ENCODE data around the gene DNAL4. TPM values are rescaled to one million over a fixed set of nuclear protein-coding genes. Genes with fewer than 3 reads are reported as not detected.
A peak's percentile ranks its signal among the peaks of the same experiment; 100 is the strongest.

Gene DNAL4
- polyA plus RNA-seq, 1 experiment, result 12.6 TPM

DNA sequence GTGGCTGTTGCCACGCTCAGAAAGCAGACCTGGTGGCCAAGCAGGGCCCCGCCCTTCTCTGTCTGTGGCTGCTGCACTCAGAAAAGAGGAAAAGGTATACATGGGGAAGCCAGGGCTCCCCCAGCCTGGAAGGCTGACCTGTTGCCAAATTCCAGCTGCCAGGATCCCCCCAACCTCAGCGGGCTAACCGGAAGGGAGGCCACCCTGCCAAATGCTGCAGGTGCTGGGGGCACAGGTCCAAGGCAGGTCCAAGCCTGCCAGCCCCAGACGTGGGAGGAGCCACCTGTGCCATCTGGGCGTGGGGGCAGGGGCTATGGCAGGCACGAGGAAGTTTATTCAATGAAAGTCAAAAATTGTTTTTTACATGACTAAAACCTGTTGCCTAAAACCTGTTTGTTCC lies 47.3 kb upstream of the DNAL4 start:
- Histone ChIP-seq H3K27me3 (ENCODE audit: control insufficient read depth, insufficient read depth, low read length) (peaks cover 27% of the 10 kb centered on the region), H3K4me3 (ENCODE audit: low read depth, low read length) (no peak overlapping the region), H3K9me3 (ENCODE audit: control insufficient read depth, insufficient read depth, low read length) (no peaks in the 10 kb centered on the region), H3K27ac (ENCODE audit: low read depth, low read length) (no peak overlapping the region)
- POLR2A ChIA-PET, result no interaction called here
- no peak for DNase-seq (ENCODE audit: low read depth, low spot score)
- CTCF ChIA-PET, result interaction anchor here (2.2 to 3.9 kb wide), 2 partner anchors 28 to 72 kb away, joined by 9 to 38 read pairs; no protein-coding TSS in a partner anchor
- TF ChIP-seq, protein P1, sequence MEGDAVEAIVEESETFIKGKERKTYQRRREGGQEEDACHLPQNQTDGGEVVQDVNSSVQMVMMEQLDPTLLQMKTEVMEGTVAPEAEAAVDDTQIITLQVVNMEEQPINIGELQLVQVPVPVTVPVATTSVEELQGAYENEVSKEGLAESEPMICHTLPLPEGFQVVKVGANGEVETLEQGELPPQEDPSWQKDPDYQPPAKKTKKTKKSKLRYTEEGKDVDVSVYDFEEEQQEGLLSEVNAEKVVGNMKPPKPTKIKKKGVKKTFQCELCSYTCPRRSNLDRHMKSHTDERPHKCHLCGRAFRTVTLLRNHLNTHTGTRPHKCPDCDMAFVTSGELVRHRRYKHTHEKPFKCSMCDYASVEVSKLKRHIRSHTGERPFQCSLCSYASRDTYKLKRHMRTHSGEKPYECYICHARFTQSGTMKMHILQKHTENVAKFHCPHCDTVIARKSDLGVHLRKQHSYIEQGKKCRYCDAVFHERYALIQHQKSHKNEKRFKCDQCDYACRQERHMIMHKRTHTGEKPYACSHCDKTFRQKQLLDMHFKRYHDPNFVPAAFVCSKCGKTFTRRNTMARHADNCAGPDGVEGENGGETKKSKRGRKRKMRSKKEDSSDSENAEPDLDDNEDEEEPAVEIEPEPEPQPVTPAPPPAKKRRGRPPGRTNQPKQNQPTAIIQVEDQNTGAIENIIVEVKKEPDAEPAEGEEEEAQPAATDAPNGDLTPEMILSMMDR (IDR thresholded peaks at IDR 0.05; ENCODE audit: low read depth, low read length), result no peak

DNA sequence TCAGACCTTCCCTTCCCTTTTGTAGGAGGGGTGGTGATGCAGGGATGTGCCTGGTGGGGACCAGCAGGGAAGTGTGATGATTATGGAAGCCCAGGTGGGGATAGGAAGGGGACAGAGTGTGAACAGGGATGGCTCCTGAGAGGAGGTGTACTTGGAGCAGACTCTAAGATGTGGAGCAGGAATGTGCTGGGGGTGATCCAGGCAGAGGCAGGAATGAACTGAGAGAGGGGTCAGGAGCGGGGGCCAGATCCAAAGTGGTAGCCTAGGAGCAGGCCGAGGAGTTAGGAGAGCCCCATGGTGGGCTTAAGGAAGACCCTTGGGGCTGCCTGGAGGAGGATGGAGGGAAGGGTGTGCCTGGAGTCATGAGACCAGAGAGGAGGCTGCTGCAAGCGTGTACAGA lies 46.2 kb upstream of the DNAL4 start:
- Histone ChIP-seq H3K27ac (ENCODE audit: low read depth, low read length) (no peak overlapping the region), H3K27me3 (ENCODE audit: control insufficient read depth, insufficient read depth, low read length) (peaks cover 27% of the 10 kb centered on the region), H3K4me3 (ENCODE audit: low read depth, low read length) (no peak overlapping the region), H3K9me3 (ENCODE audit: control insufficient read depth, insufficient read depth, low read length) (no peaks in the 10 kb centered on the region)
- POLR2A ChIA-PET, result no interaction called here
- CTCF ChIA-PET, result no interaction called here
- TF ChIP-seq, protein P1 (IDR thresholded peaks at IDR 0.05; ENCODE audit: low read depth, low read length), result no peak
- no peak for DNase-seq (ENCODE audit: low read depth, low spot score)

DNA sequence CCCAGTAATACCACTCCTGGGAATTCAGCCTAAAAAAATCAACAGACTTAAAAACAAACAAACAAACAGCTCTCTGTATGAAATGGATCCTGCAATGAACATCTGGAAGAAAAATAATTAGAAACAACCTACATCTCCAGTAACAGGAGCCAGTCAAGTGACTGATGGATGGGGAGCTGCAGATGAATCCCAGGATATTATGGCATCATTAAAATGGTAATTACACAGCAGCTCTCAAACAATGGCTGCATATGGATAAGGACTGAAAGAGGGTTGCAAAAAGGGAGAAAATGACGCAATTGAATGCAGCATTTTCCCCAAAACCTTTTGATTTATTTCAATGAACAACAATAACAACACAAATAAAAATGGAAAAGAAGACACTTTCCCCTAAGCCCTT lies 45.7 kb upstream of the DNAL4 start:
- ChIA-PET POLR2A (interaction anchor here (0.6 to 0.7 kb wide), 2 partner anchors 37 to 573 kb away, joined by 3 to 5 read pairs; no protein-coding TSS in a partner anchor), CTCF (no interaction called here)
- DNase-seq (ENCODE audit: low read depth, low spot score), result no peak
- H3K9me3 ChIP-seq (ENCODE audit: control insufficient read depth, insufficient read depth, low read length), result no peaks in the 10 kb centered on the region
- no peak overlapping the region for H3K27ac ChIP-seq (ENCODE audit: low read depth, low read length)
- H3K27me3 ChIP-seq (ENCODE audit: control insufficient read depth, insufficient read depth, low read length), result peaks cover 26% of the 10 kb centered on the region
- H3K4me3 ChIP-seq (ENCODE audit: low read depth, low read length), result no peak overlapping the region
- TF ChIP-seq, protein P1 (IDR thresholded peaks at IDR 0.05; ENCODE audit: low read depth, low read length), result no peak

DNA sequence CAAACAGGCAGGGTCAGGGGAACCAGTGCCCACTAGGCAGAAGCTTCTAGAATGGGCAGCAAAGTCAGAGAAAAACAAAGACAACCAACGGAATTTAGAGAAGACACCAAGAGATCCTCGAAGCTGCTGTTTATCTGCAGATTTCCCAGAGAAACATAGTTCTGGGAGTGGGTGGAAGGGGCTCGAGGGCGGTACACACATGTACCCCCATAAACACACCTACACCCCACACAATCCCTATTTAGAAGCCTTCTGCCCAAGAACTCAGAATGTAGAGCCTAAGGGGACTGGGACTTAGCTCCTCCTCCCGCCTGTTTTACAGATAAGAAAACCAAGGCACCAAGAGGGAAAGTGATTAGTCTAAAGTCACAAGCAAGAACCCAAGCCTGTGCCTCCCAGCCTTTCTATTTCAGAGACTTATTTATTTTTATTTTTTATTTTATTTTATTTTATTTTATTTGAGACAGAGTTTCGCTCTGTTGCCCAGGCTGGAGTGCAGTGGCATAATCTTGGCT lies 43.5 kb upstream of the DNAL4 start:
- POLR2A ChIA-PET, result no interaction called here
- peaks cover 16% of the 10 kb centered on the region for H3K27me3 ChIP-seq (ENCODE audit: control insufficient read depth, insufficient read depth, low read length)
- H3K27ac ChIP-seq (ENCODE audit: low read depth, low read length), result no peak overlapping the region
- no peak for DNase-seq (ENCODE audit: low read depth, low spot score)
- no peak overlapping the region for H3K4me3 ChIP-seq (ENCODE audit: low read depth, low read length)
- no peaks in the 10 kb centered on the region for H3K9me3 ChIP-seq (ENCODE audit: control insufficient read depth, insufficient read depth, low read length)
- CTCF ChIA-PET, result interaction anchor here (1.0 to 2.3 kb wide), 4 partner anchors 13 to 166 kb away, joined by 3 to 7 read pairs (median 4); no protein-coding TSS in a partner anchor
- TF ChIP-seq, protein P1 (IDR thresholded peaks at IDR 0.05; ENCODE audit: low read depth, low read length), result no peak

DNA sequence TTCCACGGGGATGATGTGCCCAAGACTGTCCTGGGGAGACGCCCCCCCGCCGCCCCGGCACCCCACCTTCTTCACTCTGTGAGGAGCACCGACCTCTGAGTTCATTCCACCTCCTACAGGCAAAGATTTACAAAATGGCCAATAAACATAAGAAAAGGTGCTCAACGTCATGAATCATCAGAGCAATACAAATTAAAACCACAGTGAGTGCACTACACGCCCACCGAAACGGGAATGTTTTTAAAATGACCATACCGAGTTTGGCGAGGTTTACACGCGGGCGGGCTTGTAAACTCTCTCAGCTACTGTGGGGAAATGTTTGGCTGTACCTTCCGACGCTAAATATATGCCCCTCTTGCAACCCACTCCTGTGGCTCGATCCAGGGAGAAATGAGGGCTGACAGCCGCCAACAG lies 42.0 kb upstream of the DNAL4 start:
- POLR2A ChIA-PET, result no interaction called here
- no peak overlapping the region for H3K27ac ChIP-seq (ENCODE audit: low read depth, low read length)
- DNase-seq (ENCODE audit: low read depth, low spot score), result peak; percentile 10
- H3K27me3 ChIP-seq (ENCODE audit: control insufficient read depth, insufficient read depth, low read length), result peaks cover 8% of the 10 kb centered on the region
- TF ChIP-seq, protein P1 (IDR thresholded peaks at IDR 0.05; ENCODE audit: low read depth, low read length), result 0 out of 2 replicates have a peak, but pooled peaks have one; percentile 11
- H3K9me3 ChIP-seq (ENCODE audit: control insufficient read depth, insufficient read depth, low read length), result peaks cover 7% of the 10 kb centered on the region
- CTCF ChIA-PET, result interaction anchor here (0.9 kb wide), 1 partner anchor 67 kb away, joined by 3 read pairs; no protein-coding TSS in a partner anchor
- H3K4me3 ChIP-seq (ENCODE audit: low read depth, low read length), result no peak overlapping the region
